OCI-LY7 (cell line): ENCODE results near the gene ALDH7A1.

Source experiments
- EZH2phosphoT487 ChIP-seq: fragments of 200-600 bp; sonication (generic); IDR thresholded peaks from 2 replicates; pipeline ENCODE4 v1.6.1; 2018; ENCODE audit warnings: low read depth, borderline replicate concordance, mild to moderate bottlenecking, mixed run types, antibody characterized with exemption, low read length, moderate library complexity, mixed read lengths
- TF ChIP-seq, protein P1 (sequence below): fragments of 200-600 bp; sonication (generic); conservative IDR thresholded peaks from 2 replicates; pipeline ENCODE4 v1.5.1; 2014; ENCODE audit warnings: mild to moderate bottlenecking, antibody characterized with exemption, low read length, moderate library complexity, mixed read lengths

DNA sequence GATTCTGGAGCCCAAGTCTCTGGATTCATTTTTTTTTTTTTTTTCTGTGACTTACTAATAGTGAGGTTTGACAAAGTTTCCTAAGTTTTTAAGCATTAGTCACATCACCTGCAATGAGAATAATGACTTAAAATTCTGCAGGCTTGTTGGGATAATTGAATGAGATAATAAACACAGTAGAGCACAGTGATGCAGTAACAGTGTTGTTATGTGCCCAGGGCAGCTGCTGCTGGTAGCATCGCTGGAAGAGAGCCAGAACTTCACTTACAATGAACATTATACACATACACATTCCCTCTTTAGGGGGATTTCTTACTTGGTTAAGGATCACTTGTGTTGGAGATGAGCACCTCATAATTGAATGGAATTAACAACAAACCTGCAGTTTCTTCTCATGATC is 78.9 kb downstream of the ALDH7A1 start:
- TF ChIP-seq, protein P1, sequence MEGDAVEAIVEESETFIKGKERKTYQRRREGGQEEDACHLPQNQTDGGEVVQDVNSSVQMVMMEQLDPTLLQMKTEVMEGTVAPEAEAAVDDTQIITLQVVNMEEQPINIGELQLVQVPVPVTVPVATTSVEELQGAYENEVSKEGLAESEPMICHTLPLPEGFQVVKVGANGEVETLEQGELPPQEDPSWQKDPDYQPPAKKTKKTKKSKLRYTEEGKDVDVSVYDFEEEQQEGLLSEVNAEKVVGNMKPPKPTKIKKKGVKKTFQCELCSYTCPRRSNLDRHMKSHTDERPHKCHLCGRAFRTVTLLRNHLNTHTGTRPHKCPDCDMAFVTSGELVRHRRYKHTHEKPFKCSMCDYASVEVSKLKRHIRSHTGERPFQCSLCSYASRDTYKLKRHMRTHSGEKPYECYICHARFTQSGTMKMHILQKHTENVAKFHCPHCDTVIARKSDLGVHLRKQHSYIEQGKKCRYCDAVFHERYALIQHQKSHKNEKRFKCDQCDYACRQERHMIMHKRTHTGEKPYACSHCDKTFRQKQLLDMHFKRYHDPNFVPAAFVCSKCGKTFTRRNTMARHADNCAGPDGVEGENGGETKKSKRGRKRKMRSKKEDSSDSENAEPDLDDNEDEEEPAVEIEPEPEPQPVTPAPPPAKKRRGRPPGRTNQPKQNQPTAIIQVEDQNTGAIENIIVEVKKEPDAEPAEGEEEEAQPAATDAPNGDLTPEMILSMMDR = no peak
- TF ChIP-seq EZH2phosphoT487 = no peak
